NT2/D1 (cell line): ENCODE results near the gene SCYL1.

ENCODE experiments used
- DNase-seq: peaks from one replicate; pipeline ENCODE4 v3.0.0-alpha.2; 2011; ENCODE audit warnings: low read depth, low spot score
- H3K27me3 ChIP-seq: 2 replicates; pipeline ENCODE4 v1.6.0; 2011; ENCODE audit warnings: mild to moderate bottlenecking; ENCODE audit not compliant: insufficient read length, insufficient read depth
- H3K36me3 ChIP-seq: 2 replicates; pipeline ENCODE4 v1.6.1; 2011; ENCODE audit warnings: mild to moderate bottlenecking, low read length, mixed read lengths; ENCODE audit not compliant: insufficient read depth, insufficient read length
- H3K4me1 ChIP-seq: 2 replicates; pipeline ENCODE4 v1.5.1; 2011; ENCODE audit not compliant: insufficient read depth, insufficient read length
- H3K4me3 ChIP-seq: 2 replicates; pipeline ENCODE4 v1.5.1; 2011; ENCODE audit warnings: low read depth; ENCODE audit not compliant: insufficient read length
- H3K9ac ChIP-seq: 2 replicates; pipeline ENCODE4 v1.6.0; 2011; ENCODE audit warnings: low read depth; ENCODE audit not compliant: insufficient read length
- H3K9me3 ChIP-seq: 2 replicates; pipeline ENCODE4 v1.5.1; 2011; ENCODE audit warnings: mild to moderate bottlenecking, low read length; ENCODE audit not compliant: insufficient read depth
- SUZ12 ChIP-seq: IDR thresholded peaks from 2 replicates; pipeline ENCODE4 v1.6.1; 2011; ENCODE audit not compliant: insufficient read length, insufficient read depth; ENCODE audit errors: extremely low read depth
- YY1 ChIP-seq: IDR thresholded peaks from 2 replicates; pipeline ENCODE4 v1.6.1; 2011; ENCODE audit not compliant: insufficient read length, insufficient read depth
- ZNF274 ChIP-seq: IDR thresholded peaks from 2 replicates; pipeline ENCODE4 v1.6.1; 2011; ENCODE audit warnings: mild to moderate bottlenecking, low read depth, low read length

Gene SCYL1

DNA sequence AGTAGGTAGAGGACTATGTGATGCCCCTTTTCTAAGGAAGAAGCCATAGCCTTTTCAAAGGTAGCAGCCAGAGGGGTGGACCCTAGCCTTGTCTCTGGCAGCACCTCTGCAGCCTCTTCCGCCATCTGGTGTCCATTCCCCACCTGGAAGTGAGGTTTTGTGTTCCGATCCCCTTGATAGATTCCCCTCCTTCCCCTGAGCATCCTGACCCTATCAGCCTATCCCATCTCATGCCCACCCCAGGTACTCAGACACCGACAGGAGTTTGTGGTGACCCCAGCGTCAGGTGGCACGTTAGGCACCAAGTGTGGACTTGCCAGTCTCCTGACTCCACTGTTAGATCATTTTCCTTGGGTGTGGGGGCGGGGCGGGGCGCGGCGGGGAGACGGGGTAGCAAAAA is 47.1 kb downstream of the SCYL1 start:
- Histone ChIP-seq H3K27me3 (peaks cover 19% of the 10 kb centered on the region), H3K36me3 (peaks cover 19% of the 10 kb centered on the region), H3K9me3 (no peaks in the 10 kb centered on the region), H3K4me3 (peak overlapping the region; percentile 99), H3K9ac (peak overlapping the region; percentile 99), H3K4me1 (peaks cover 26% of the 10 kb centered on the region)
- DNase-seq = no peak
- no peak for TF ChIP-seq ZNF274
- no peak for TF ChIP-seq YY1
- no peak for TF ChIP-seq SUZ12

DNA sequence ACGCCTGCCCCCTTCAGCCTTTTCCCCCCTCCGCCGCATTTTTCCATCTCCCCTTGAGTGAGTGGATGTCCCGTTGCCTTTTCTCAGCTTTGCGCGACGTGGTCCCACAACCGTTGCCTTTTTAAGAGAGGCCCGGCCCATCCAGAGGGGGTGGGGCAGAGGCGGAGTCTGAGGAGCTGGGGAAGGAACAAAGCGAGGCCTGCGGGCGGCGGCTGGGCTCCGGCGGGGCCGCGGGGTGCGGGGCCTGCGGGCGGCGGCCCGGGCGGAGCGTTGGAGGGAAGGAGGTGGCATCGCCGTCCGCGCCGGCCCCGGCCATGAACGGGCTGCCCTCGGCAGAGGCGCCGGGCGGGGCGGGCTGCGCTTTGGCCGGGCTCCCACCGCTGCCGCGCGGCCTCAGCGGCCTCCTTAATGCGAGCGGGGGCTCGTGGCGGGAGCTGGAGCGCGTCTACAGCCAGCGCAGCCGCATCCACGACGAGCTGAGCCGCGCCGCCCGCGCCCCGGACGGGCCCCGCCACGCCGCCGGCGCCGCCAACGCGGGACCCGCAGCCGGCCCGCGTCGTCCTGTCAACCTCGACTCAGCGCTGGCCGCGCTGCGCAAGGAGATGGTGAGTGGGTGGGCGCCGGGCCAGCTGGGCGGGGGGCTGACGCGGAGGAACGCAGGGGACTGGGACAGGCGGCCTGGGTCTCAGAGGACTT is 47.6 kb downstream of the SCYL1 start, which contains the start of gene FAM89B:
Gene FAM89B (plus strand): TSS at position 183 of the 696 bp plus-strand sequence. CDS start 132 bp downstream, at position 315.
- Histone ChIP-seq H3K9me3 (no peaks in the 10 kb centered on the region), H3K9ac (peak within 1 kb of the TSS; percentile 99), H3K4me1 (peaks cover 31% of the 10 kb centered on the region), H3K36me3 (peaks cover 19% of the 10 kb centered on the region), H3K4me3 (peak within 1 kb of the TSS; percentile 99), H3K27me3 (peaks cover 20% of the 10 kb centered on the region)
- no peak for DNase-seq
- TF ChIP-seq YY1 = no peak
- TF ChIP-seq SUZ12 = no peak
- no peak for TF ChIP-seq ZNF274

DNA sequence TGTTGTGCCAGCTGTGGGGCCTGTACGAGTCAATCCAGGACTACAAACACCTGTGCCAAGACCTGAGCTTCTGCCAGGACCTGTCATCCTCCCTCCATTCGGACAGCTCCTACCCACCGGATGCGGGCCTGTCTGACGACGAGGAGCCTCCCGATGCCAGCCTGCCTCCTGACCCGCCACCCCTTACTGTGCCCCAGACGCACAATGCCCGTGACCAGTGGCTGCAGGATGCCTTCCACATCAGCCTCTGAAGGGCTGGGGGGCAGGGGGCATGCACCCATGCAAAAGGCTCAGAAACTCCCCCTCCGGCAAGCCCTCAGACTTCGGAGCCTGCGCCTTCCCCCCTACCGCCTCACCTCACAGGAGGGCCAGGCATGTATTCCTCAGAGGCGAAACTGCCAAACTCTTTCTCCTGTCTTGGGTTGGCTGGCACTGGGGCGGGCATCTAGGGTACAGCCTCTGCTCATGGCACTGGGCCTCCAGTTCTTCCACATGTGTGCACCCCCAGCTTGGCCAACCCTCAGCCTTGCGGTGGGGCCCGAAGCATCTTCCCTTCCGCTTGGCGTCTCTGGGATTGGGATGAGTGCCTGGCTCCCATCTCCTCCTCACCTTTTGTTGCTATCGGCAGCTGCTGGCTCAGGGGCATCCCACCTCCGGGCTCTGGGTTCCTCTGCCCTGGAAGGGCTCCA is 48.7 kb downstream of the SCYL1 start:
- Histone ChIP-seq H3K4me1 (peaks cover 38% of the 10 kb centered on the region), H3K4me3 (peak overlapping the region; percentile 76)
- TF ChIP-seq SUZ12 = no peak
- no peak for TF ChIP-seq YY1
- TF ChIP-seq ZNF274 = no peak

DNA sequence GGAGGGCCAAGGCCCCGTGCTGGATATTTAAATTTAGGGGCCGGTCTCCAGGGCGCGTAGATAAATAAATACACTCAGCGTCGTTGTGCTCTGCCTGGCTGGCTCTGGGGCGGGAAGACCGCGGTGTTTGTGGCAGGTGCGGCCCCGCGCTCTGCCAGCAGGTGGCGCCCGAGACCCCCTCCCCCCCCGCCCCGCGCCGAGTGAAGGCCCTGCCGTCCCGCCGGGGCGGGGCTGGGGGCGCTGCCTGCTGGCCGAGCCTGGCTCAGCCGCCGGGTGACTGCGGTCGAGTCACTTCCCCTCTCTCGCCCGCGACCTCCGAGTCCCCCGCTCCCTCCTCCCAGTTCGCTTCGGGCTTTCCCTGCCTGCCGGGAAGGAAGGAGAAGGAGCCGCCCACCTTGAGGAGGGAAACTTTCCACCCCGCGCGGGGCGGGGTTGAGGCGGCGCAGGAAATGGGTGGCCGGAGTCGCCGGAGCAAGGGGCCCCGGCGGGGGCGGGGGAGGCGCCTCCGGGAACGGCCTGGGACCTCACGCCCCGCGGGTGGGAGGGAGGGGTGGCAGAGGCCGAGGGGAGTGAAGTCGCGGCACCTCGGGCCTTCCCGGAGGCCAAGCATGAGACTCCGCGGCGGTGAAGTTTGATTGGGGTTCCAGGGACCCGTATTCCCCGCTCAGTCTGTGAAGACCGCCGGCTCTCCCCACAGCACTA is 49.4 kb downstream of the SCYL1 start:
- Histone ChIP-seq H3K9ac (peak overlapping the region; percentile 83), H3K4me3 (peak overlapping the region; percentile 46), H3K36me3 (peaks cover 25% of the 10 kb centered on the region), H3K9me3 (no peaks in the 10 kb centered on the region), H3K27me3 (peaks cover 20% of the 10 kb centered on the region), H3K4me1 (peaks cover 41% of the 10 kb centered on the region)
- TF ChIP-seq ZNF274 = no peak
- TF ChIP-seq YY1 = no peak
- no peak for TF ChIP-seq SUZ12
- DNase-seq = peak; percentile 93

More for the DNA sequence above, 48.7 kb downstream of the SCYL1 start:
- Histone ChIP-seq H3K9ac (peak overlapping the region; percentile 99), H3K27me3 (peaks cover 20% of the 10 kb centered on the region), H3K36me3 (peaks cover 21% of the 10 kb centered on the region), H3K9me3 (no peaks in the 10 kb centered on the region)
- DNase-seq = no peak

DNA sequence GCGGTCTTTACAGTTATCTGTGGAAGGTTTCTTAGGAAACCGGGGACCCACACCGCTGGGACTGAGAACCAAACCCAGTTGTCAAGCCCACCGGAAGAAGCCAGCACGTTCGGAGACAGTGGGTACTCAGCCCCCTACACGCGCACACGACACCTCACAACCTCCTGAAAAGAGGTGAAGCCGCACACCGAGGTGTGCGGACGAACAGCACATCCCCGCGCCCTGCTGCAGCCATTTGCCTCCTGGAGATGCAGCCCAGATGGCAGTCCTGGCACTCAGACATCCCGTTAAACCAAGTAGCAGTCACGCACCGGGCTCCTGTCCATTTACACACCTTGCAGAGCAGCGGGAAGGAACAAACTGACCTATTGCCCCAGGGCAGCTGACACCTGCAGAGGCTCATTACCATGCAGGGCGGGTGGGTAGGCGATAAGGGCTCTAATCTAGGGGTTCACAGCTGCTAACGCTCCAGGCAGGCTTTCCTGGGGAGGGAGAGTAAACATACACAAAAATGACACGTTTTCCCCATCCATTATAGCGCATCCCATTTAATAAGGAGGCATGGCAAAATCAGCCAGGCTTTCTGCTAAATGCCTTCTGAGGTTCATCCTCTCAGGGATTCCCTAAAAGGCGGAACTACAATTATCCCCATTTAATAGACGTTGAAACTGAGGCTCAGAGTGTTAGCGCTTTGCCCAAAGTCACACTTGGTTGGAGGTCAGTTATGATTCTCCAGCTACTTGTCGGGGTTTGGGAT is 50.1 kb downstream of the SCYL1 start:
- peaks cover 33% of the 10 kb centered on the region for H3K36me3 ChIP-seq
- H3K9me3 ChIP-seq = no peaks in the 10 kb centered on the region
- H3K9ac ChIP-seq = peak overlapping the region; percentile 83
- peaks cover 41% of the 10 kb centered on the region for H3K4me1 ChIP-seq
- peak overlapping the region; percentile 46 for H3K4me3 ChIP-seq
- no peak for DNase-seq
- H3K27me3 ChIP-seq = peaks cover 20% of the 10 kb centered on the region
- TF ChIP-seq ZNF274 = no peak
- TF ChIP-seq SUZ12 = no peak
- TF ChIP-seq YY1 = no peak

DNA sequence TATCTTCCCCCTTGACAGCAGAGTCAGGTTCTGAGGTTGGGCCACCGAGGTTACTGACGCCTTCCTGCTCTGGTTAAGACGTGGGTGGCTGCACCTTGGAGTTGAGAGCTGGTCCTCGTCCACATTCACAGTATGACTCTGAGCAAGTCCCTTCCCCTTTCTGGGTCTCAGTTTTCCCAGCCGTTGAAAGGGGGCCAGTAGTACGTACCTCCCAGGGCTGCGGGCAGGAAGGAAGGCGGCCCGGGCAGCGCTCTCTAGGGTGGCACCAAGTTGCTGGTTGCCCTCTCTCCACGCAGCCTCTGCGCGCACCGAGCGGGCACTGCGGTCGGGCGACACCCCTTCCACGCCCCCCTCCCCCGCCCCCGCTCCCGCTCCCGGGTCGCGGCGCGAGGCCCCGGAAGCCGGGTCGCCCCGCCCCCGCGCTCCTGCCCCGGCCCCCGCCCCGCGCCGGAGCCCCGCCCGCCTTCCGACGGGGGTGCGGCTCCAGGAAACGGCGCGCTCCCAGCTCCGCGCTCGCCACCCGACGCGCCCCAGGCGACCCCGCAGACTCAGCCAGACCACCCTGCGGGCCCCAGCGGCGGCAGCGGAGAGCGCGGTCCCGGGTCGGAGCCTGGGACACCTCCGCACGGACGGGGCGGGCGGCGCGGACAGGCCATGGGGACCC is 50.8 kb downstream of the SCYL1 start, which contains the start of gene EHBP1L1:
Gene EHBP1L1 (plus strand): TSS at position 486 of the 664 bp plus-strand sequence. CDS start 250 bp downstream, outside the sequence.
- peak within 1 kb of the TSS; percentile 83 for H3K9ac ChIP-seq
- no peak for TF ChIP-seq ZNF274
- TF ChIP-seq SUZ12 = no peak
- no peak for TF ChIP-seq YY1
- H3K4me3 ChIP-seq = peak within 1 kb of the TSS; percentile 56
- H3K27me3 ChIP-seq = peaks cover 20% of the 10 kb centered on the region
- DNase-seq = no peak
- H3K9me3 ChIP-seq = no peaks in the 10 kb centered on the region
- H3K36me3 ChIP-seq = peaks cover 40% of the 10 kb centered on the region
- H3K4me1 ChIP-seq = peaks cover 44% of the 10 kb centered on the region
